Endothelial cell of umbilical vein (primary cell): ENCODE results near the gene DDX39A.

Experiments used
- CTCF ChIP-seq, 2 donors: IDR thresholded peaks; 1 replicate in 1 of 2; 2 replicates in 1 of 2; pipeline ENCODE4 v1.5.1; 2011; ENCODE audit warnings: low read length in 2 of 2, mild to moderate bottlenecking in 2 of 2, moderate library complexity in 2 of 2, control low read depth in 1 of 2, inconsistent platforms in 1 of 2, low read depth in 1 of 2; ENCODE audit not compliant: insufficient read depth in 1 of 2; ENCODE audit errors: extremely low read depth in 1 of 2
- EZH2 ChIP-seq: IDR thresholded peaks from 2 replicates; pipeline ENCODE4 v1.6.1; 2012; ENCODE audit warnings: borderline replicate concordance, low read depth, mild to moderate bottlenecking, moderate library complexity, low read length, inconsistent platforms; ENCODE audit not compliant: severe bottlenecking
- FOS ChIP-seq: IDR thresholded peaks from 2 replicates; pipeline ENCODE4 v1.6.1; 2011; ENCODE audit warnings: mild to moderate bottlenecking, low read length, moderate library complexity, borderline replicate concordance; ENCODE audit not compliant: insufficient read depth
- JUN ChIP-seq: IDR thresholded peaks from 2 replicates; pipeline ENCODE4 v1.6.1; 2011; ENCODE audit warnings: borderline replicate concordance, low read depth; ENCODE audit not compliant: insufficient read length, insufficient read depth
- POLR2A ChIP-seq: IDR thresholded peaks from 2 replicates; pipeline ENCODE4 v1.6.1; 2012; ENCODE audit warnings: low read depth, mild to moderate bottlenecking, control low read depth, low read length
- POLR2AphosphoS5 ChIP-seq: IDR thresholded peaks from 2 replicates; pipeline ENCODE4 v1.6.1; 2012; ENCODE audit warnings: low read depth, mild to moderate bottlenecking, control low read depth, low read length, moderate library complexity; ENCODE audit not compliant: insufficient read depth

- TF ChIP-seq POLR2AphosphoS5 (no peak), FOS (no peak), JUN (no peak), EZH2 (no peak), CTCF (IDR thresholded peaks at IDR 0.05; ENCODE audit: extremely low read depth in 1 of 2, insufficient read depth in 1 of 2, low read depth in 1 of 2, low read length in 2 of 2) (no peak), POLR2A (no peak)
Measured at GRCh38 chr19:14369399-14370168, 49.6 kb downstream of the DDX39A start.
